ENCODE results near the gene EREG.

Gene EREG

DNA sequence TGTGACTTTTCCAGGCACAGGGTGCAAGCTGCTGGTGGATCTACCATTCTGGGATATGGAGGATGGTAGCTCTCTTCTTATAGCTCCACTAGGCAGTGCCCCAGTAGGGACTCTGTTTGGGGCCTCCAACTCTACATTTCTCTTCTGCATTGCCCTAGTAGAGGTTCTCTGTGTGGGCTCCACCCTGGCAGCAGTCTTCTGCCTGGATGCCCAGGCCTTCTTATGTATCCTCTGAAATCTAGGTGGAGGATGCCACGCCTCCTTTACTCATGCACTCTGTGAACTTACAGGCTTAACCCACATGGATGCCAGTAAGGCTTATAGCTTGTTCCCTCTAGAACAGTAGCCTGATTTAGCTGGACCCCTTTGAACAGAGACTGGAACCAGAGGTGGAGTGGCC lies 20.9 kb upstream of the EREG start:
- DNase-seq (ENCODE audit: low read depth, low spot score) = no peak

GRCh38 chr4:74353858-74354257 lies 11.1 kb upstream of the EREG start:
- DNase-seq (ENCODE audit: low read depth, low spot score) = no peak

DNA sequence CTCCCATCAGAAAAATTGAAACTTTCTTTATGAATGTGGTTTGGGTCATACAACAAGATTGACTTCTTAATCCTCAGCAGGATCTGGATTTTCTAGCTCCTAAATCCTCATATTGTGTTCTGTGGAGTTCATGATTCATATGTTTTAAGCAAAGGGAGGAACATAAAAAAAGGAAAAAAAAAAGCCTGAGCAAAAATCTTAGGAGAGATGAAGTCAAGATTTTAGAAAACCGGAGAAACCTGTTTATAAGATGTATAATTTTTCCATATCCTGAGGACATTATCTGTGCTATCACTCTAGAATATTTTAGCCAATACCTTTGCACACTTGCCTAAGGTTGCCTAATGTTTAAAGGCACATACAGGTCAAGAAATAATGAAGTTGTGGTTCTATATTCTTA lies 7.0 kb upstream of the EREG start:
- DNase-seq (ENCODE audit: low read depth, low spot score) = no peak

DNA sequence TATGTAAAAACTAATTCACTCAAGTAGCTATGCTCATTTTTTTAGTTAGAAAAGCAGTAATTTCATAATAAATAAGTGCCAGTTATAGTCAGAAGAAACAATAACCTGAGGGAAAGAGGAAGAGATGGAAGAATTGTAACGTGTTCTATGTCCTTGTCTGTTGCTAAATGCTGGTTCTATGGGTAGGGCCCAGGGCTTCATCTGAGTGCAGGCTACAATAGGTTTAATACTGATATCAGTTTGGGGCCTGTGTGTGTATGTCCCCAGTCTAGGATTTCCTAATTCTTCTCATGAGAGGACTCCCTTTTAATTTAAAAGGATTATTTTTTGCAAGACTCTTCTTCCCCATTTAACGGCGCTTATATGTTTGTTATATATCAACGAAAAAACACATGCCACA lies 3.3 kb upstream of the EREG start:
- no peak for DNase-seq (ENCODE audit: low read depth, low spot score)

- DNase-seq (ENCODE audit: low read depth, low spot score) = no peak
Measured at GRCh38 chr4:74362347-74362746, 2.6 kb upstream of the EREG start.

GRCh38 chr4:74364256-74364651 lies 691 bp upstream of the EREG start:
- DNase-seq (ENCODE audit: low read depth, low spot score) = no peak

- no peak for DNase-seq (ENCODE audit: low read depth, low spot score)
Measured at GRCh38 chr4:74365761-74366160, 816 bp downstream of the EREG start.

DNA sequence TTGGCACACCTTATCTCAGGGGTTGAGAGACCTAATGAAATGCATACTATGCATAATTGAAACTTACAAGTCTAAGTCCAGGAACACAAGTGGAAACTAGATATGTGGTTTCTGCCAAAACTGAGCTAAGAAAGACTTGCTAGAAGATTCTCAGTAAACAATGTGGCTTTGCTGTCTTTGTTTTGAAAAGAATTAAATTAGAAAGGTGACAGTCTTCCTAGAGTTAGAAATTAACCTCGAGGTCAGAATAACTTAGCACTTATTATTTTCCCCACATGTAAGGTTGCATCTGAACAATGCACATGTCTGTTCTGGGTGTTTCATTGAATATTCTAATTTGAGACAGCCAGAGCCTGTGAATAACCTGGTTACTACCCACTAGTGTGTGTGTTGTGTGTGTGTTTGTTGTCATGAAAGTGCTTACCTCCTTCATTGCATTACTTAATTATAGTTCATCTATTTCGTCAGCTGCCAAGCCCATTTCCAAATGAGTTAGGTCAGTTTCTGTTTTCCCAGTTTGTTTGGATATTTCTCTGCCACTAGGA lies 1.5 kb downstream of the EREG start:
- no peak for DNase-seq (ENCODE audit: low read depth, low spot score)

DNA sequence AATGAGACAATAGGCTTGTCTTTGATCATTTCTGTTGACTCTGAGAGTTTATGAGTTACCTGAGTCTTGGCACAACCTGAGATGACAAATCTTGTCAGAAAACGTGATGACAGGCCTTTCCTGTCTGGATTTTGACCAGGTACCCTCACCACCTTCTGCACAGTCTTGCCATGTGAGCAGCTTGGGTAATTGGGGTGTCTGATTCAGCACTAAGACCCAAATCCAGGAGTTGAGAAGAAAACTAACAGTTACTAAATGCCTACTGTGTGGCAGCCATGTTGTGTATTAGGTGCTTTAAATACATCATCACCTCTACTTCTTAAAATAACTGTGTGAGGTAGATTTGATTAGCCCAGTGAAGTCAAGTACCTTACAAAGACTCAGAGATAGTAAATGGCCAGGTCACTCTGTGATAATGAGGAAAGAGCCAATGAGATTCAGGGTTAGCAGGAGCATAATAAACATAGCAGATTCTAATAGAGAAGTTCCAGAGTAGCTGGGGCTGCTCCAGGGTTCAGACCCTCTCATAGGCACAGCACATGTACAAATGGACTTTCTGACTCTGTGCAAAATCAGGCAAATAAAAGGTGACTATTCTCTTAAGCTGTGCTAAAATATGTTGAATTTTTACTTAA lies 2.8 kb downstream of the EREG start:
- DNase-seq (ENCODE audit: low read depth, low spot score) = no peak

DNA sequence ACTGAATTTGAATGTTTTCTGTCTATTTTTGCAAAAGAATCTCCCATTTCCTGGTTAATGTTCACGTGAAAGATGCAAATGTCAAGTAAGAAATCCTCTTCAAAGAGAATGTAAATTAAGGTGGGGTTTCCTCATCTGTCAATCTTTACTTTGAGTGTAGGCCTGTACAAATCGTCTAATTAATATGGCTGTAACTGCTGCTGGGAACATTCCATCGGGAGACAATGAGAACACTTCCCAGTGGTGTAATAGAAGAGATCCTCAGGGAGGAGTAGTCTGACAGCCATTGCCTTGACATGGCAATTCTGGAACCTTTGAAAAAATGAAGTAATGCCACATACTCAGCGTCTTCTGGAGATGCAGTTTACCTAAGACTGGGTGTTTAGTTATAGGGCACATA lies 3.7 kb downstream of the EREG start:
- no peak for DNase-seq (ENCODE audit: low read depth, low spot score)

DNA sequence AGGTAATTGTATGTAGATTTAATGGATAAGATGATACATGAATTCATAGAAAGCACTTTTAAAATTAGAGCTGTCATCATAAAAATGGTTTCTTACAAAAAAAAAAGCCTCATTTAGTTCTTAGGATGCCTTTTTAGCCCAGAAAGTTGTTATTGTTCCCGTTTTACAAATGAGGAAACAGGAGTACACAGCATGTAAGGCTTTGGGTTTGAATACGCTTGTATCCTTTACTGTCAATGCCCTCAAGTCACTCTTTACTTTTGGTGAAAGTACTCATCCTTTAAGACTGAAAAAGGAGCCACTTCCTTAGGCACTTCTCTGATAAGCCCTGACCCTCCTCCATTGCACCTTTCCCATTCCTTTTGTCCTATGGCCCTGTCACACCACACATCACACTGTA lies 4.9 kb downstream of the EREG start:
- DNase-seq (ENCODE audit: low read depth, low spot score) = no peak

DNA sequence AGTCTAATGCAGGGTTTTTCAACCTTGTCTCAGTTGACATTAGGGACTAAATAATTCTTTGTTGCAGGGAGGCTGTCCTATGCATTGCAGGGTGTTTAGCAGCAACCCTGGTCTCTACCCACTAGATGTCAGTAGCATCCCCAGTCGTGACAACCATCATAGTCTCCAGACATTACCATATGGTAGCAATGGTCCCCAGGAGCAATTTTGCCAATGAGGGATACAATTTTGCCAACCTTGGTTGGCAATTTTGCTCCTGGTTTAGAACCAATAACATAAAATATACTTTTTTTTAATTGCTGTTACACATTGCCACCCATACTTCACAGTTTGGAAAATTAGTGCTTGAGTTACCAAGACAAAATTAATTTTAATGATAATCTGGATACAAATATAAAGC lies 6.0 kb downstream of the EREG start:
- DNase-seq (ENCODE audit: low read depth, low spot score) = no peak

GRCh38 chr4:74374128-74374527 lies 9.2 kb downstream of the EREG start:
- DNase-seq (ENCODE audit: low read depth, low spot score) = no peak

- DNase-seq (ENCODE audit: low read depth, low spot score) = no peak
Measured at GRCh38 chr4:74374561-74375327, 9.8 kb downstream of the EREG start.

DNA sequence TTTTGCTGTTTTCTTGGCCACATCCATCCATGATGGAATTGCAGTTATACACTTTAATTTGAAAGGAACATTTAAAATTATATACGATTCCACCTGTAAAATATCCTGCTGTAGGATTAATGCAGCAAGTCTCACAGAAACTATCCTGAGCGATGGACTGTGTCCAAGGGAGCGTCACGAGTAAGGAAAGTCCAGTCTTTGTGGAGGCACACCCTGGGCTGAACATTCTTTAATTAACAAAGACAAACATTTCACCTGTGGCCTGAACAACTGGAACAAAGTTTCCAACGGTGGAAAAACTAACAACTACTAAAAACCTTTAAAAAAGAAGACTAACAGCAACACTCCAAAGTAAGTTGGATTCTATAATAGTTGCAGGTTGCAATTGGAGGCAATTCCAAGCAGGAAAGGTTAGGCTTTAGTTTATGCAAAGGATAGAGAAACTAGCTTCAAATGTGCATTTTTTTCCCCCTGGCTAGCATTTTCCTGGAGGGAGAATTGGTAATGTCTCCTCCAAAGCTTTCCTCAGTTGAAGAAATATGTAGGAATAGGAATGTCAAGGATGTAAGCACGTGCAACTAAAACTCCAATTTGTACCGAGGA lies 11.0 kb downstream of the EREG start:
- no peak for DNase-seq (ENCODE audit: low read depth, low spot score)

DNA sequence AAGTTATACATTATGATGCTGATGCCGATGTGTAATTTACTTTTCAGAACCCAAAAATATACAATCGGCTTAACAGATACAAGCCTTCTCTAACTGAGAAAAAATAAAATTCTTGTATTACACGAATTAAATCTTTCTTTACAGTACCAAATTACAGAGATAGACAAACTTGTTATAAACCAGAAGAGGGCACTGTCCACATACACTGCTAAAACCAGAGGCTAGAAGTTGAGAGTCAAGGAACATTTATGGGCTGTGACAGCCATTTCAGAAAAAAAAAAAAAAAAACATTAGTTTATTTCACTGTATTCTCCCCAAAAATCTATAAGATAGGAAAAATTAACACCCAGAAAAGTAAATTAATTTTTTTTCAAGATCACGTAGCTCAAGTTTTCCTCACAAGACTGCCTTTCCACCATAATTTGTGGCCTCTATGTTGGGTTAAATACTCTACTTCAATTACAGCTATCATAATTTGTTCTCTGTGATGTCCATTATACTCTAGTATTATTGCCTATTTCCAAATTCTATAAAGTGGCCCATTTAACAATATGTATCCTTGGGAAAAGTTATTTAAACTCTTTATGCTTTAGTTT lies 12.0 kb downstream of the EREG start:
- no peak for DNase-seq (ENCODE audit: low read depth, low spot score)

DNA sequence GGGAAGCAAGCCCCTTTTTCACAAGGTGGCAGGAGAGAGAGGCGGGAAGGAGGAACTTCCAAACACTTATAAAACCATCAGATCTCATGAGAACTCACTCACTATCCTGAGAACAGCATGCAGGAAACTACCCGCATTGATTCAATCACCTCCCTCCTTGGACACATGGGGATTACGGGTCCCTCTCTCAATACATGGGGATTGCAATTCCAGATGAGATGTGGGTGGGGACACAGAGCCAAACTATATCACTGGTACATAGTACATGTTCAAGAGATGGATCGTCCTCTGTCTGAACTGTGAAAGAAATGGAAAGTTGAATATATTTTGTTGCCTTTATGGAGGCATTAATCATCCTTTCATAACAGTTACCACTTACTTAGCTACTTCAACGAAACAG lies 12.8 kb downstream of the EREG start:
- no peak for DNase-seq (ENCODE audit: low read depth, low spot score)

DNA sequence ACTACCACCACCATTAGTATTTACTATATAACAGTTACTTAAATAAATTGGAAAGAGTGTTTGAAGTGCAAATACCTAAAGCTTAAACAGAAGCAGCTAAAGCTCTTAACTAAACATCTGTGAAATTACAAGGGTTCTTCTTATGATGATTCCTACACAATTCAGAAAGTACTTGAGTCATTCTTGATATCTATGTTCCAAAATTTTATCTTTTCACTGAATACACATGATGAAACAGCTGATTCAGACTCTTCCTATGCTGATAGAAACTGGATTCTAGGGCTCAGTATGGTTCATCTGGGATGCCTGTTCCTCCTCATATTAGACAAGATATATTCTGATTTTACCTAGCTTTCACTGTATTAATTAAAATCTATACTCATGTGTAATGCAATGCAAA lies 13.6 kb downstream of the EREG start:
- DNase-seq (ENCODE audit: low read depth, low spot score) = no peak

GRCh38 chr4:74379912-74380311 lies 15.0 kb downstream of the EREG start:
- no peak for DNase-seq (ENCODE audit: low read depth, low spot score)

GRCh38 chr4:74385386-74385785 lies 20.4 kb downstream of the EREG start:
- no peak for DNase-seq (ENCODE audit: low read depth, low spot score)

DNA sequence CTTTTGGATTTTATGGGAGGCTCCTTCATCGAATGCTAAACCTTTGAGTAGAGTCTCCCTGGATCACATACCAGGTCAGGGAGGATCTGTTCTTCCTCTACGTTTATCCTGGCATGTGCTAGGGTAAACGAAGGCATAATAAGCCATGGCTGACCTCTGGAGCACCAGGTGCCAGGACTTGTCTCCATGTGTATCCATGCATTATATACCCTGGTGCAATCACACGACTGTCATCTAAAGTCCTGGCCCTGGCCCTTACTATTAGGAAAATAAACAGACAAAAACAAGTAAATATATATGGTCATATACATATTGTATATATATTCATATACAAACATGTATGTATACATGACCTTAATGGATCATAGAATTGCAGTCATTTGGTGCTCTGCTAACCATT lies 21.2 kb downstream of the EREG start:
- no peak for DNase-seq (ENCODE audit: low read depth, low spot score)

DNA sequence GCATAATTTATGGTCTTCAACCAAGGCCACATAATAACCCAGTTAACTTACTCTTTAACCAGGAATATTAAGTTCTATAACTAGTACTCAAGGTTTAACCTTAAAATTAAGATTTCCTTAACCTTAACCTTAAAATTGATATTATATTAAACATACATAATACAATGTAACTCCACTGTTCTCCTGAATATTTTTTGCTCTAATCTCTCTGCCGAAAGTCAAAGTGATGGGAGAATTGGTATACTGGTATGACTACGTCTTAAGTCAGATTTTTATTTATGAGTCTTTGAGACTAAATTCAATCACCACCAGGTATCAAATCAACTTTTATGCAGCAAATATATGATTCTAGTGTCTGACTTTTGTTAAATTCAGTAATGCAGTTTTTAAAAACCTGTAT lies 22.8 kb downstream of the EREG start:
- no peak for DNase-seq (ENCODE audit: low read depth, low spot score)

- no peak for DNase-seq (ENCODE audit: low read depth, low spot score)
Measured at GRCh38 chr4:74389494-74389893, 24.5 kb downstream of the EREG start.
